Endothelial cell of umbilical vein (primary cell): ENCODE measurements around the gene ANO7. TPM values are rescaled to one million over a fixed set of nuclear protein-coding genes. Genes with fewer than 3 reads are reported as not detected.

ENCODE experiments used
- BruUV-seq: library from RNA; stranded (reverse); fragments of 400-500 nt; replicated peaks from 2 replicates; lab custom pipeline; 2021; lab: Mats Ljungman, UMichigan
- CTCF ChIA-PET: fragments of 300-600, 350-600 bp; sonication (Branson Sonifier 250); formaldehyde crosslinking; loops from one replicate; lab custom pipeline; 2021; ENCODE audit warnings: antibody characterized with exemption, inconsistent platforms; lab: Charles Lee
- POLR2A ChIA-PET: fragments of 300-600, 350-600 bp; sonication (Branson Sonifier 250); formaldehyde crosslinking; loops from one replicate; lab custom pipeline; 2021; ENCODE audit warnings: antibody characterized with exemption, inconsistent platforms; lab: Charles Lee
- DNase-seq: peaks from one replicate; pipeline ENCODE4 v3.0.0-alpha.2; 2011; ENCODE audit warnings: low read depth, low spot score
- FAIRE-seq: peaks from 2 replicates; lab custom pipeline; 2011; peaks lifted over from hg19 to GRCh38; lab: Jason Lieb, UNC
- H2AFZ ChIP-seq: 2 replicates; pipeline ENCODE4 v1.6.0; 2012; ENCODE audit warnings: low read depth, low read length, control low read depth, inconsistent platforms
- H3K27ac ChIP-seq: 2 replicates; pipeline ENCODE4 v1.5.1; 2011; ENCODE audit warnings: low read depth, mild to moderate bottlenecking, control low read depth, low read length, moderate library complexity; ENCODE audit not compliant: insufficient read depth
- H3K27me3 ChIP-seq, 2 experiments: 2 replicates each; pipeline versions ENCODE4 v1.6.0 to v1.6.1; 2011; ENCODE audit warnings: low read length in 2 of 2, mixed read lengths in 1 of 2; ENCODE audit not compliant: control insufficient read depth in 2 of 2, insufficient read depth in 2 of 2
- H3K36me3 ChIP-seq, 2 experiments: 2 replicates in 1 of 2; 3 replicates in 1 of 2; pipeline ENCODE4 v1.5.1; 2011; ENCODE audit warnings: low read length in 2 of 2, mild to moderate bottlenecking in 1 of 2, moderate library complexity in 1 of 2; ENCODE audit not compliant: control insufficient read depth in 2 of 2, insufficient read depth in 2 of 2; ENCODE audit errors: extremely low read depth in 1 of 2
- H3K4me1 ChIP-seq: 3 replicates; pipeline ENCODE4 v1.5.1; 2011; ENCODE audit warnings: mild to moderate bottlenecking, low read length; ENCODE audit not compliant: control insufficient read depth, insufficient read depth; ENCODE audit errors: extremely low read depth
- H3K4me2 ChIP-seq: 2 replicates; pipeline ENCODE4 v1.6.1; 2011; ENCODE audit warnings: low read length, control low read depth, mixed read lengths; ENCODE audit not compliant: insufficient read depth
- H3K4me3 ChIP-seq, 3 experiments: fragments of 200-600 bp in 1 of 3; sonication (generic), shearing (Covaris generic) in 1 of 3; replicated peaks in 1 of 3; 2 replicates each; pipeline ENCODE4 v1.5.1; 2011 to 2016; ENCODE audit warnings: control low read depth in 3 of 3, low read length in 3 of 3, mild to moderate bottlenecking in 2 of 3, inconsistent platforms in 1 of 3, low read depth in 1 of 3, moderate library complexity in 1 of 3; ENCODE audit not compliant: insufficient read depth in 1 of 3
- H3K79me2 ChIP-seq: 2 replicates; pipeline ENCODE4 v1.6.0; 2012; ENCODE audit warnings: low read length, inconsistent platforms; ENCODE audit not compliant: control insufficient read depth, insufficient read depth
- H3K9ac ChIP-seq: replicated peaks from 2 replicates; pipeline ENCODE3; 2011; ENCODE audit warnings: low read length, control low read depth; ENCODE audit not compliant: insufficient read depth; ENCODE audit errors: extremely low read depth
- H3K9me1 ChIP-seq: replicated peaks from 3 replicates; pipeline ENCODE4 v1.6.0; 2011; ENCODE audit warnings: mild to moderate bottlenecking, low read length; ENCODE audit not compliant: control insufficient read depth, insufficient read depth; ENCODE audit errors: extremely low read depth
- H3K9me3 ChIP-seq: replicated peaks from 2 replicates; pipeline ENCODE4 v1.5.1; 2012; ENCODE audit warnings: low read length, inconsistent platforms; ENCODE audit not compliant: control insufficient read depth, insufficient read depth
- H4K20me1 ChIP-seq: replicated peaks from 2 replicates; pipeline ENCODE3; 2011; ENCODE audit warnings: mild to moderate bottlenecking, low read length; ENCODE audit not compliant: control insufficient read depth, insufficient read depth; ENCODE audit errors: extremely low read depth
- EZH2 ChIP-seq: IDR thresholded peaks from 2 replicates; pipeline ENCODE4 v1.6.1; 2012; ENCODE audit warnings: borderline replicate concordance, low read depth, mild to moderate bottlenecking, moderate library complexity, low read length, inconsistent platforms; ENCODE audit not compliant: severe bottlenecking
- FOS ChIP-seq: IDR thresholded peaks from 2 replicates; pipeline ENCODE4 v1.6.1; 2011; ENCODE audit warnings: mild to moderate bottlenecking, low read length, moderate library complexity, borderline replicate concordance; ENCODE audit not compliant: insufficient read depth
- GATA2 ChIP-seq: IDR thresholded peaks from 2 replicates; pipeline ENCODE4 v1.7.0; 2011; ENCODE audit warnings: low read depth, mild to moderate bottlenecking, moderate library complexity, mixed read lengths, low read length; ENCODE audit not compliant: insufficient read length, insufficient read depth
- JUN ChIP-seq: IDR thresholded peaks from 2 replicates; pipeline ENCODE4 v1.6.1; 2011; ENCODE audit warnings: borderline replicate concordance, low read depth; ENCODE audit not compliant: insufficient read length, insufficient read depth
- MAX ChIP-seq: IDR thresholded peaks from 2 replicates; pipeline ENCODE4 v1.6.1; 2011; ENCODE audit not compliant: insufficient read depth, insufficient read length
- MYC ChIP-seq: IDR thresholded peaks from one replicate; pipeline ENCODE4 v1.6.1; 2011; ENCODE audit warnings: mild to moderate bottlenecking, low read depth, low read length
- POLR2A ChIP-seq: IDR thresholded peaks from 2 replicates; pipeline ENCODE4 v1.6.1; 2012; ENCODE audit warnings: low read depth, mild to moderate bottlenecking, control low read depth, low read length
- POLR2AphosphoS5 ChIP-seq: IDR thresholded peaks from 2 replicates; pipeline ENCODE4 v1.6.1; 2012; ENCODE audit warnings: low read depth, mild to moderate bottlenecking, control low read depth, low read length, moderate library complexity; ENCODE audit not compliant: insufficient read depth
- dilution Hi-C: fragments of 300-500 bp; cut with MboI; formaldehyde crosslinking; loops from one replicate; pipeline ENCODE4 v1.15.0; 2019; ENCODE audit warnings: low sequenced_read_pairs; ENCODE audit not compliant: extremely low pct_ligation_motif_present
- intact Hi-C: fragments of 100-400 bp; cut with micrococcal nuclease; formaldehyde crosslinking; loops from one replicate; pipeline ENCODE4 v1.10.0; 2022
- polyA plus RNA-seq, 4 experiments: library from polyadenylated mRNA; depleted of rRNA in 3 of 4; stranded (reverse) in 3 of 4; unstranded in 1 of 4; fragments of >200 nt; gene quantifications; 2 replicates each; pipeline versions ENCODE4 v1.2.1 to v1.2.3, GENCODE V29; 2011 to 2012; ENCODE audit warnings: missing spikeins in 1 of 4
- total RNA-seq: library from RNA; stranded (reverse); gene quantifications from 2 replicates; pipeline ENCODE4 v1.2.3, GENCODE V29; 2021
- TF ChIP-seq, protein P1 (sequence below), 2 donors: IDR thresholded peaks; 1 replicate in 1 of 2; 2 replicates in 1 of 2; pipeline ENCODE4 v1.5.1; 2011; ENCODE audit warnings: low read length in 2 of 2, mild to moderate bottlenecking in 2 of 2, moderate library complexity in 2 of 2, control low read depth in 1 of 2, inconsistent platforms in 1 of 2, low read depth in 1 of 2; ENCODE audit not compliant: insufficient read depth in 1 of 2; ENCODE audit errors: extremely low read depth in 1 of 2

ANO7 gene
- total and polyA plus RNA-seq, 2 donors (not counting 3 experiments of a cell fraction or from before 2014, with no cell fraction given), result 0.81 to 2.5 TPM

DNA sequence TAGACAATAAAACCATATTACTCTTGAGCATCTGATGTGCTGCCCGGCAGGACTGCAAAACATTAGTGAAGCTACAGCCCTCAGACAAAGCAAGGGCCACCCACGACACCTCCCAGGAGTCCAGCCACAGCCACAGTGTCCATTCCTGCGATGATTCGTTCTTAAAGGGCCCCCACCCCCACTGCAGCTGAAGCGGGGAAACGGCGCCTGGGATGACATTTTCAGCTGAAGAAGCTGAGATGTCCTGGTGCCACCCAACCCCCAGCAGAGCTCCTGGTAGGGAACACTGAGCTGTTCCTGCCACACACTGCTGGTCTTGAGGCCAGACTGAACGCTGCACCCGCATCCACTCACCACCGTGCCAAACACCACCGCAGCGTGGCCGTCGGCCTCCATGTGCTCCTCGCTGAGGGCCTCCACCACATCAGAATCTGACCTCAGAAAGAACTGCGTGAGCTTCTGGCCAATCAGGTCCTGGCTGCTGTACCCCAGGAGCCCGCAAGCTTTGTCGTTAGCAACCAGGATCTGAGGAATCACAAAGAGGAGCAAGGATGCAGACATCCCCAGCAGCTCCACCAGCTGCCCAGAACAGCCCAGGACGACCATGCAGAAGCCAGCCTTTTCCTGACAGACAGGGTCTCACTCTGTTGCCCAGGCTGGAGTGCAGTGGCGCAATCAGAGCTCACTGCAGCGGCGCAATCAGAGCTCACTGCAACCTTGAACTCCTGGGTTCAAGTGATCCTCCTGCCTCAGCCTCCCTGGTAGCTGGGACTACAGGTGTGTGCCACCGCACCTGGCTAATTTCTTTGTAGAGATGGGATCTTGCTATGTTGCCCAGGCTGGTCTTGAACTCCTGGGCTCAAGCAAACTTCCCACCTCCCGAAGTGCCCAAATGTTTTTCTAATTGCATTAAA, 48.7 kb upstream of the ANO7 start:
- no TSS peak for BruUV-seq

More for the DNA sequence above, 48.7 kb upstream of the ANO7 start:
- no peak for FAIRE-seq
- intact Hi-C loops (loop anchor here (10.0 kb wide), 1 partner anchor 285 kb away; no protein-coding TSS in a partner anchor), dilution Hi-C loops (no loop called here)
- H3K4me3 ChIP-seq, result no peak overlapping the region
- no peak overlapping the region for H3K9ac ChIP-seq
- H3K9me1 ChIP-seq, result no peaks in the 10 kb centered on the region
- no peak overlapping the region for H3K27ac ChIP-seq
- H2AFZ ChIP-seq, result no peak overlapping the region
- no peak overlapping the region for H3K4me2 ChIP-seq
- H3K36me3 ChIP-seq, result peaks cover 0 to 3% of the 10 kb centered on the region in 2 experiments
- no peaks in the 10 kb centered on the region for H4K20me1 ChIP-seq
- ChIA-PET POLR2A (no interaction called here), CTCF (interaction anchor here (1.0 kb wide), 1 partner anchor 61 kb away, joined by 3 read pairs; no protein-coding TSS in a partner anchor)
- no peaks in the 10 kb centered on the region for H3K79me2 ChIP-seq
- H3K4me1 ChIP-seq, result no peaks in the 10 kb centered on the region
- no peaks in the 10 kb centered on the region for H3K27me3 ChIP-seq
- TF ChIP-seq FOS, result no peak
- no peak for TF ChIP-seq POLR2AphosphoS5
- TF ChIP-seq MAX, result no peak
- no peak for TF ChIP-seq EZH2
- no peak for TF ChIP-seq GATA2
- no peak for TF ChIP-seq MYC
- no peak for TF ChIP-seq JUN
- TF ChIP-seq POLR2A, result no peak
- TF ChIP-seq, protein P1, sequence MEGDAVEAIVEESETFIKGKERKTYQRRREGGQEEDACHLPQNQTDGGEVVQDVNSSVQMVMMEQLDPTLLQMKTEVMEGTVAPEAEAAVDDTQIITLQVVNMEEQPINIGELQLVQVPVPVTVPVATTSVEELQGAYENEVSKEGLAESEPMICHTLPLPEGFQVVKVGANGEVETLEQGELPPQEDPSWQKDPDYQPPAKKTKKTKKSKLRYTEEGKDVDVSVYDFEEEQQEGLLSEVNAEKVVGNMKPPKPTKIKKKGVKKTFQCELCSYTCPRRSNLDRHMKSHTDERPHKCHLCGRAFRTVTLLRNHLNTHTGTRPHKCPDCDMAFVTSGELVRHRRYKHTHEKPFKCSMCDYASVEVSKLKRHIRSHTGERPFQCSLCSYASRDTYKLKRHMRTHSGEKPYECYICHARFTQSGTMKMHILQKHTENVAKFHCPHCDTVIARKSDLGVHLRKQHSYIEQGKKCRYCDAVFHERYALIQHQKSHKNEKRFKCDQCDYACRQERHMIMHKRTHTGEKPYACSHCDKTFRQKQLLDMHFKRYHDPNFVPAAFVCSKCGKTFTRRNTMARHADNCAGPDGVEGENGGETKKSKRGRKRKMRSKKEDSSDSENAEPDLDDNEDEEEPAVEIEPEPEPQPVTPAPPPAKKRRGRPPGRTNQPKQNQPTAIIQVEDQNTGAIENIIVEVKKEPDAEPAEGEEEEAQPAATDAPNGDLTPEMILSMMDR (IDR thresholded peaks at IDR 0.05; ENCODE audit: extremely low read depth in 1 of 2, insufficient read depth in 1 of 2, low read depth in 1 of 2, low read length in 2 of 2), result no peak
- DNase-seq, result no peak
- H3K9me3 ChIP-seq, result no peaks in the 10 kb centered on the region
